GM21619 (cell line): ENCODE data around the gene KCTD16.

Experiments
- ATAC-seq: cut with Tn5 transposase; IDR thresholded peaks from one replicate; pipeline ENCODE4 v1.9.1; 2021; ENCODE audit not compliant: unreplicated experiment

Gene KCTD16

GRCh38 chr5:144504929-144505577, 334.4 kb downstream of the KCTD16 start:
- no peak for ATAC-seq

- no peak for ATAC-seq
Observed at GRCh38 chr5:144510845-144511579, 340.3 kb downstream of the KCTD16 start.

- ATAC-seq = no peak
Observed at GRCh38 chr5:144511580-144512072, 341.0 kb downstream of the KCTD16 start.

DNA sequence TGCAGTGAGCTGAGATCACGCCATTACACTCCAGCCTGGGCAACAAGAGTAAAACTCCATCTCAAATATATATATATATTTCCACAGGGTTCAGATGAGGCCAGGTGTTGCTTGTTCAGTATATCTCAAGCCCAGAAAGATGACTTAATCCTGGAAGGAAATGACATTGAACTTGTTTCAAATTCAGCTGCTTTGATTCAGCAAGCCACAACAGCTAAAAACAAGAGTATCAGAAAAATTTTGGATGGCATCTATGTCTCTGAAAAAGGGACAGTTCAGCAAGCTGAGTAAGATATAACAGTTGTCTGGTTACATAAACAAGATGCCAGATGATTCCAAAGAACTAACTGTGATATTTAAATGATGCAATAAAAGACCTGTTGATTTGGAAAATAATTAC, 352.0 kb downstream of the KCTD16 start:
- ATAC-seq = no peak

GRCh38 chr5:144525000-144525399, 354.3 kb downstream of the KCTD16 start:
- ATAC-seq = no peak

GRCh38 chr5:144531188-144531587, 360.5 kb downstream of the KCTD16 start:
- ATAC-seq = no peak
